Osteoblast (primary cell): ENCODE data around the gene LAPTM5. TPM values are rescaled to one million over a fixed set of nuclear protein-coding genes. Genes with fewer than 3 reads are reported as not detected.
"Not testable (repeated sequence)": the region's sequence is repeated elsewhere in the genome, so short reads cannot be mapped to it uniquely, and the experiment has no call there.

Experiments
- DNase-seq: peaks from one replicate; pipeline ENCODE4 v3.0.0; 2011; ENCODE audit warnings: low spot score, mixed read lengths; ENCODE audit not compliant: insufficient read length; ENCODE audit errors: missing footprints
- H2AFZ ChIP-seq: 2 replicates; pipeline ENCODE4 v1.6.0; 2011; ENCODE audit warnings: mild to moderate bottlenecking, low read length
- H3K27ac ChIP-seq: 2 replicates; pipeline ENCODE4 v1.5.1; 2011; ENCODE audit warnings: mild to moderate bottlenecking, low read depth, low read length, moderate library complexity
- H3K27me3 ChIP-seq: 2 replicates; pipeline ENCODE4 v1.6.0; 2012; ENCODE audit warnings: mild to moderate bottlenecking, control low read depth, inconsistent platforms, low read length, moderate library complexity; ENCODE audit not compliant: insufficient read depth
- H3K36me3 ChIP-seq: 2 replicates; pipeline ENCODE4 v1.5.1; 2011; ENCODE audit warnings: mild to moderate bottlenecking, low read length, control low read depth, moderate library complexity; ENCODE audit not compliant: insufficient read depth
- H3K4me1 ChIP-seq: 2 replicates; pipeline ENCODE4 v1.5.1; 2011; ENCODE audit warnings: mild to moderate bottlenecking, low read length, control low read depth, moderate library complexity; ENCODE audit not compliant: insufficient read depth
- H3K4me2 ChIP-seq: 2 replicates; pipeline ENCODE4 v1.6.0; 2011; ENCODE audit warnings: mild to moderate bottlenecking, low read length; ENCODE audit not compliant: insufficient read depth
- H3K4me3 ChIP-seq: fragments of 200-600 bp; sonication (generic); 3 replicates; pipeline ENCODE4 v1.5.1; 2012; ENCODE audit warnings: mild to moderate bottlenecking, low read length, inconsistent platforms; ENCODE audit not compliant: insufficient read depth
- H3K79me2 ChIP-seq: 2 replicates; pipeline ENCODE4 v1.6.0; 2012; ENCODE audit warnings: mild to moderate bottlenecking, low read length, control low read depth, inconsistent platforms; ENCODE audit not compliant: insufficient read depth
- H3K9me3 ChIP-seq: 2 replicates; pipeline ENCODE4 v1.5.1; 2011; ENCODE audit warnings: low read depth, low read length, control low read depth
- H4K20me1 ChIP-seq: 2 replicates; pipeline ENCODE4 v1.6.0; 2012; ENCODE audit warnings: mild to moderate bottlenecking, low read length, control low read depth; ENCODE audit not compliant: insufficient read depth
- total RNA-seq: library from RNA; depleted of rRNA; stranded (reverse); fragments of >200 nt; gene quantifications from 2 replicates; pipeline ENCODE4 v1.2.3, GENCODE V29; 2012
- TF ChIP-seq, protein P1 (sequence below): IDR thresholded peaks from 2 replicates; pipeline ENCODE4 v1.5.1; 2011; ENCODE audit warnings: mild to moderate bottlenecking, low read depth, low read length, moderate library complexity; ENCODE audit errors: extremely low read depth

LAPTM5 gene
- total RNA-seq, 1 donor = 0.72 TPM

DNA sequence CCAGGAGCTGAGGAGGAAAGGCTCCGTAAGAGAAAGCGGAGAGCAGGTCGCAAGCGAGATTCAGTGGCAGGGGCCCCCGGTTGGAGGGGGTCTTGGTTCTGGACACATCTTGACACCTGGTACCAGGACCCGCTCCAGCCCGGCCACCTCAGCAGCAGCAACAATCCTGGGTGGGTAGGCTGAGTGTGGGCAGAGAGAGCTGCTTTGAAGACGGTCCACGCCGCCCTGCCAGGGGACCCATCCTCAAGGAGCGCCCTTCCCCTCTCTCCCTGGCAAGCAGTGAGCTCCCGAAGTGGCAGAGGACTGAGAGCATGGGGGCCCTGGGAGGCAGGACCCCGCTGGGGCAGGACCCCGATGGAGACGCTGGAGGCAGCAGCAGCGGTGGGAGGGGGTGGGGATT lies 35.6 kb upstream of the LAPTM5 start:
- Histone ChIP-seq H3K4me2 (no peak overlapping the region), H3K79me2 (no peaks in the 10 kb centered on the region), H2AFZ (no peak overlapping the region), H3K27me3 (peaks cover 11% of the 10 kb centered on the region), H3K36me3 (no peaks in the 10 kb centered on the region), H4K20me1 (no peaks in the 10 kb centered on the region), H3K4me1 (no peaks in the 10 kb centered on the region), H3K9me3 (no peaks in the 10 kb centered on the region), H3K27ac (no peak overlapping the region), H3K4me3 (no peak overlapping the region)
- DNase-seq = no peak
- TF ChIP-seq, protein P1, sequence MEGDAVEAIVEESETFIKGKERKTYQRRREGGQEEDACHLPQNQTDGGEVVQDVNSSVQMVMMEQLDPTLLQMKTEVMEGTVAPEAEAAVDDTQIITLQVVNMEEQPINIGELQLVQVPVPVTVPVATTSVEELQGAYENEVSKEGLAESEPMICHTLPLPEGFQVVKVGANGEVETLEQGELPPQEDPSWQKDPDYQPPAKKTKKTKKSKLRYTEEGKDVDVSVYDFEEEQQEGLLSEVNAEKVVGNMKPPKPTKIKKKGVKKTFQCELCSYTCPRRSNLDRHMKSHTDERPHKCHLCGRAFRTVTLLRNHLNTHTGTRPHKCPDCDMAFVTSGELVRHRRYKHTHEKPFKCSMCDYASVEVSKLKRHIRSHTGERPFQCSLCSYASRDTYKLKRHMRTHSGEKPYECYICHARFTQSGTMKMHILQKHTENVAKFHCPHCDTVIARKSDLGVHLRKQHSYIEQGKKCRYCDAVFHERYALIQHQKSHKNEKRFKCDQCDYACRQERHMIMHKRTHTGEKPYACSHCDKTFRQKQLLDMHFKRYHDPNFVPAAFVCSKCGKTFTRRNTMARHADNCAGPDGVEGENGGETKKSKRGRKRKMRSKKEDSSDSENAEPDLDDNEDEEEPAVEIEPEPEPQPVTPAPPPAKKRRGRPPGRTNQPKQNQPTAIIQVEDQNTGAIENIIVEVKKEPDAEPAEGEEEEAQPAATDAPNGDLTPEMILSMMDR = no peak

DNA sequence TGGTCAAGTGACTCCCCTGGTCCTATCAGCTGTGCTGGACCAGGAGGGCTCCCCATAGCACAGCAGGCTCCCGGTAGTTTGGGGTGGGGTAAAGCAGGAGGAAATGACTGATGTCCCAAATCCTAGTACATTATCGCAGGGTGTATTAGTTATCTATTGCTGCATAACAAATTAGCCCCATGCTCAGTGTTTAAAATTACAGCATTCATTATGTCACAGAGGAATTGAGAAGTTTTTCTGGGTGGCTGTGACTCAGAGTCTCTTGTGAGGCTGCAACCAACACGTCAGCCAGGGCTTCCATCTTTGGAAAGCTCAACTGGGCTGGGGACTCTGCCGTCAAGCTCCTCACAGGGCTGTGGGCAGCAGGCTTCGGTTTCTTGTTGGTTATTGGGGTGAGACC lies 34.3 kb upstream of the LAPTM5 start:
- Histone ChIP-seq H3K79me2 (no peaks in the 10 kb centered on the region), H3K27ac (no peak overlapping the region), H3K4me1 (no peaks in the 10 kb centered on the region), H3K36me3 (no peaks in the 10 kb centered on the region), H4K20me1 (no peaks in the 10 kb centered on the region), H3K4me3 (no peak overlapping the region), H3K4me2 (no peak overlapping the region), H3K9me3 (no peaks in the 10 kb centered on the region), H3K27me3 (peaks cover 11% of the 10 kb centered on the region), H2AFZ (no peak overlapping the region)
- TF ChIP-seq, protein P1 = no peak
- DNase-seq = no peak

DNA sequence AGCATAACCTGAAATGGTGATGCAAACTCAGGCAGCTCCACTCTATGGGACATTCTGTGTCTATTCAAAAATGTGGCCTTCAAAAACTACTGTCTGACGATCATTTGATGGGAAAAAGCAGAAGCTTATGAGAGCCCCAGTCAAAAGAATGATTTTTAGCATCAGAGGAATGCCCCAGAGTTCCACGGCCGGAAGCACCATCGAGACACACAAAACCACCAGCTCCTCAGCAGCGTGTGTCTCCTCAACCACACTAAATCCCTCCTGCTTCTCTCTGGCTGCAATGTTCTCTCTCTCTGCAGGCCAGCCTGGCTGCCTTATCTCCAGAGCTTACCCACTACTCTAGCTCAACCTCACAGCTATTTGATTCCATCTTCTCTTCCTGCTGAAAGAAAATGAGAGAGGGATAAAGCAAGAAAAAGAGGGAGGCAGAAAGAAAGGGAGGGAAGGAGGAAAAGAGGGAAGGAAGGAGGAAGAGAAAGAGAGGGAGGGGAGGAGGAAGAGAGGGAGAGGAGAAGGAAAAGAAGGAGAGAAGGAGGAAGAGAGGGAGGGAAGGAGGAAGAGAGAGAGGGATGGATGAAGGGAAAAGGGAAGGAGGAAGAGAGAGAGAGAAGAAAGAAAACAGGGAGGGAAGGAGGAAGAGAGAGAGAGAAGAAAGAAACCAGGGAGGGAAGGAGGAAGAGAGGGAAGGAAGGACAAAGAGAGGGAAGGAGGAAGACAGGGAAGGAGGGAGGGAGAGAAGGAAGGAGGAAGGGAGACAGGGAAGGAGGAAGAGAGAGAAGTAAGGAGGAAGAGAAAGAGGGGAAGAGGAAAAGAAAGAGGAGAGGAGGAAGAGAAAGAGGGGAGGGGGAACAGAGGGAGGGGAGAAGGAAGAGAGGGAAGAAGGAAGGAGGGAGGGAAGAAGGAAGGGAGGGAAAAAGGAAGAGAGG lies 33.5 kb upstream of the LAPTM5 start:
- TF ChIP-seq, protein P1 = no peak
- Histone ChIP-seq H3K27ac (no peak overlapping the region), H3K27me3 (peaks cover 14% of the 10 kb centered on the region), H3K9me3 (no peaks in the 10 kb centered on the region), H2AFZ (peak overlapping the region; percentile 25), H3K4me1 (no peaks in the 10 kb centered on the region), H3K4me2 (no peak overlapping the region), H3K4me3 (no peak overlapping the region), H4K20me1 (no peaks in the 10 kb centered on the region), H3K79me2 (no peaks in the 10 kb centered on the region), H3K36me3 (no peaks in the 10 kb centered on the region)
- DNase-seq = peak; percentile 72

DNA sequence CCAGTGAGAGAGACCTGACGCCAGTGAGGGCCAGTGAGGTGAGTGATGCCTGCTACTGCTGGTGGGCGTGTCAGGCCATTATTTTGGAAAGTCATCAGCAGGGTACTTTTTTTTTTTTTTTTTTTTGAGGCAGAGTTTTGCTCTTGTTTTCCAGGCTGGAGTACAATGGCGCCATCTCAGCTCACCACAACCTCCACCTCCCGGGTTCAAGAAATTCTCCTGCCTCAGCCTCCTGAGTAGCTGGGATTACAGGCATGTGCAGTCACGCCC lies 32.6 kb upstream of the LAPTM5 start:
- H3K4me2 ChIP-seq, H3K79me2 ChIP-seq, H3K4me3 ChIP-seq, H3K4me1 ChIP-seq, H3K27ac ChIP-seq, DNase-seq, H3K9me3 ChIP-seq, H3K36me3 ChIP-seq, H2AFZ ChIP-seq, H4K20me1 ChIP-seq: not testable (repeated sequence)
- peaks cover 19% of the 10 kb centered on the region for H3K27me3 ChIP-seq
